ENCODE data around the gene IMMP2L.

- TF ChIP-seq CTCF (conservative IDR thresholded peaks at IDR 0.05; ENCODE audit: low read length) = no peak
- no peak for TF ChIP-seq EZH2phosphoT487 (IDR thresholded peaks at IDR 0.05; ENCODE audit: borderline replicate concordance)
Measured at GRCh38 chr7:111041577-111041976, 520.7 kb downstream of the IMMP2L start.

All from Loucy (cell line).